IPS-15b (cell line): ENCODE results near the gene YBEY.

Source experiments
- H3K27me3 ChIP-seq: one replicate; pipeline ENCODE4 v1.6.1; 2013; ENCODE audit warnings: low read length; ENCODE audit not compliant: control insufficient read depth, insufficient read depth
- H3K36me3 ChIP-seq: one replicate; pipeline ENCODE4 v1.6.1; 2013; ENCODE audit warnings: low read length; ENCODE audit not compliant: control insufficient read depth, insufficient read depth
- H3K4me1 ChIP-seq: one replicate; pipeline ENCODE4 v1.6.1; 2013; ENCODE audit warnings: mild to moderate bottlenecking, low read length; ENCODE audit not compliant: control insufficient read depth, insufficient read depth
- H3K4me3 ChIP-seq: one replicate; pipeline ENCODE4 v1.5.1; 2013; ENCODE audit warnings: low read depth, low read length
- H3K9ac ChIP-seq: one replicate; pipeline ENCODE4 v1.6.1; 2013; ENCODE audit warnings: low read depth, mild to moderate bottlenecking, low read length
- H3K9me3 ChIP-seq: one replicate; pipeline ENCODE4 v1.6.1; 2013; ENCODE audit warnings: mild to moderate bottlenecking, low read length; ENCODE audit not compliant: control insufficient read depth, insufficient read depth

YBEY gene

DNA sequence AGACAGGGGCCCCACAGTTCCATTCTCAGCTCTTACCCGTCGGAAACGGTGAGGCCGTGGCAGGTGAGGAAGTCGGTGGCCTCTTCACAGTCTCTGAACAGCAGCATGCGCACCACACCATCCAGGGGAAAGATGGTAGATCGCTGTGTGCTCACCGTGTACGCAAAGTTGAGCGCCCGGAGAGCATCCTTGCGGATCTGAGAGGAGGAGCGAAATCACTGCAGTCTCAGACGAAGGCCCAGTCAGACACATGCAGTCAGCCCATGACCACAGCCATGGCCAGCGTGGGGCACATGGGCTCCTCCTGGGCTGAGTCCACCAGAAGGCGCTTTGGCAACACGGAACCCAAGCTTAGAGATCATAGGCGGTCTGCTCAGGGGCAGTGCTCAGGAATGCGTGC, 19.2 kb upstream of the YBEY start:
- Histone ChIP-seq H3K4me1 (no peaks in the 10 kb centered on the region), H3K4me3 (no peak overlapping the region), H3K9ac (no peak overlapping the region), H3K27me3 (no peaks in the 10 kb centered on the region), H3K36me3 (peaks cover 53% of the 10 kb centered on the region), H3K9me3 (no peaks in the 10 kb centered on the region)

DNA sequence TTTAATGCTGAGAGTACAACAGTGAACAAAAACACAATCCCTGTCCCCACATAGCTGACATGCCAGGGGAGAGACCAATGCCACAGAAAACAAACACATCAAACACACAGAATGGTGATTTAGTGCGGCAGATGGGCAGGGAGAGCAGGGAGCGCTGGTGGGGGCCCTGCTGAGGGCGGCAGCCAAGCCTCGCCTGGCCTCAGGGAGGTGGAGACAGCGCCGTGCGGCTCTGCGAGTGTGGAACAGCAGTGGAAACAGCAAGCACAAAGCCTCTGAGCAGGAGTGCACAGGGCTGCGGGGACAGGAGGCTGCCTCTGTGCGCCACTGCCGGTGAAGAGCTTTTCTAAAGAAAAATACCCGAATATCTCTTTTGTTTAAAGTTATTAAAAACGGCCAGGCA, 17.8 kb upstream of the YBEY start:
- H3K27me3 ChIP-seq: no peaks in the 10 kb centered on the region
- H3K4me3 ChIP-seq: no peak overlapping the region
- no peaks in the 10 kb centered on the region for H3K9me3 ChIP-seq
- H3K36me3 ChIP-seq: peaks cover 65% of the 10 kb centered on the region
- H3K9ac ChIP-seq: no peak overlapping the region
- no peaks in the 10 kb centered on the region for H3K4me1 ChIP-seq

DNA sequence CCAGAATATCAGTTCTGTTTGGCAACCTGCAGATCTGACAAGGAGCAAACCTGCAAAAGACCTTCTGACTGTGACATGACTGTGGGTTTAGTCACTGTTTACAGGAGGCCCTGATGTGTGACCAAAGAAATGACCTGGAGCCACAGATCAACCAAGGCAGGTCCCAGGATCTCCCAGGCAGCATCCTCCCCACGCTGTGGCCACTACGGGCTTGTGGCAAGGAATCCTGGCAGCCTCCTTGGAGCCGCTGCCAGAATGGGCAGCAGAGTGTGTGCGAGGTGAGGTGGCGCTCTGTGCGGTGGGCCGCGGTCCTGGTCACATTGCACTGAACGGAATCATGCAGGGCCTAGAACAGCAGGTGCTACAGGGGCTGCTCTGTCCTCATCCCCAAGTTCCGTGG, 16.7 kb upstream of the YBEY start:
- no peaks in the 10 kb centered on the region for H3K9me3 ChIP-seq
- H3K9ac ChIP-seq: no peak overlapping the region
- no peaks in the 10 kb centered on the region for H3K4me1 ChIP-seq
- H3K27me3 ChIP-seq: no peaks in the 10 kb centered on the region
- H3K4me3 ChIP-seq: no peak overlapping the region
- peaks cover 66% of the 10 kb centered on the region for H3K36me3 ChIP-seq

DNA sequence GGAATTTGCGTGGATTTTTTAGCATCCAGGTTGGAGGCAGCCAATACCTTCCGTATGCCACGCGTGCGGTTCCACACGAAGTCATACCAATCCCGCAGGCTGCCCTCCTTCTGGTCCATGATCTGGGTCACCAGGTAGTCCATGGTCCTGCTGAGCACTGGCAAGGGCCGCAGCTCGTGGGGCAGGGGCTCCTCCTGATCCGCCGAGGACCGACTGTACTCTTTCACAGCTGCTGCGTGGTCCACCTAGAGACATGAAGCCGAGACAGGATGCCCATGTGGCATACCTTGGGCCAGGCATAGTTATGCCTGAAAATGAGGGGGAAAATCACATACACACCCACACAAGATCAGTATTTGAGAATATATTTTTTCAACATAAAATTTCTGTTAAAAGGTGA, 12.8 kb upstream of the YBEY start:
- Histone ChIP-seq H3K4me3 (no peak overlapping the region), H3K36me3 (peaks cover 61% of the 10 kb centered on the region), H3K4me1 (no peaks in the 10 kb centered on the region), H3K27me3 (no peaks in the 10 kb centered on the region), H3K9ac (no peak overlapping the region), H3K9me3 (no peaks in the 10 kb centered on the region)

DNA sequence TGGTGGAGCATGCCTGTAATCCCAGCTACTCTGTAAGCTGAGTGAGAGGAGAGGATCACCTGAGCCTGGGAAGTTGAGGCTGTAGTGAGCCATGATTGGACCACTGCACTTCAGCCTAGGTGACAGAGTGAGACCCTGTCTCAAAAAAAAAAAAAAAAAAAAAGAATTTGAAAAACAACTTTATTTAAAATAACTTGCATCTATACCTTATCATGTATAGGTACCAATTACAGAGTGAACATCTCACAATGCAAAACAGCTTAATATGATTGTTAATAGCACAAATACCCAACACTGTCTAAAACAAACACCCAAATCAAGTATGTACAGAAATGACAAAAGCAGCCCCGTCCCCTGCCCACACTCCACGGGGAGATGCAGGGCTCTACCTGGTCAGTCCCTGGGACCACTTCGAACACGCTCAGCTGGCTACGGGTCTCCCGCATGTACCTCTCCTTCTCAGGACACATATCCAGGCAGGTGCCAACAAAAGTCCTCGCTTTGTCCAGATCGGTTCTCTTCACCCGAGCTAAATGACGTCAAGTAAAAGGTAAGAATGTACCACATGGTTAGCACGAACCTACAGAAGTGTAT, 11.2 kb upstream of the YBEY start:
- no peaks in the 10 kb centered on the region for H3K4me1 ChIP-seq
- no peak overlapping the region for H3K9ac ChIP-seq
- peaks cover 61% of the 10 kb centered on the region for H3K36me3 ChIP-seq
- H3K4me3 ChIP-seq: no peak overlapping the region
- no peaks in the 10 kb centered on the region for H3K9me3 ChIP-seq
- H3K27me3 ChIP-seq: no peaks in the 10 kb centered on the region

DNA sequence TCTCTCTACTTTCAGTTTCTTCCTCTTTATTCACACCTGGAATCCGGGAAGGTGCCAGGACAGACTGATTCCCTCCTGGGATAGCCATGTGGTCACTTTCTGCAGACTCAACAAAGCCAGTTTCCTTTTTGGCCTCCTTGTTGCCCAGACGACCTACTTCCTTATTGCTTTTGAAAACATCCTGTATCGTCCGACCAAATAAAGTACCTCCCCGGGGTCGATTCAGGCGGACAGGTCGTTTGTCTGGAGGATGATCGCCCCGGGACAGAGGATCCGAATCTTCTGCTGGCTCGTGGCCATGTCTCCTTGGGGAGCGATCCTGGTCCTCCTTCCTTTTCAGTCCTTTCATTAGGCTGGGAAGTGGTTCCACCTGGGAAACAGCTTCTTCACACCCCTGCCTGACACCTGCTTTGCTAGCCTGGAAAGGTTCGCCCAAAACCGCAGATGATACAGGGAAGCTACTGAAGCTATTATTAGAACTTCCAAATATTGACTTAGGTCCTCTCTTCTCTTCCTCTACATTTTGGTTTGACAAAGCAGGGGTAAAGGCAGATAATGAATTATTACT, 2.0 kb upstream of the YBEY start:
- Histone ChIP-seq H3K36me3 (peaks cover 13% of the 10 kb centered on the region), H3K4me3 (no peak overlapping the region), H3K9ac (no peak overlapping the region), H3K27me3 (no peaks in the 10 kb centered on the region), H3K4me1 (peaks cover 8% of the 10 kb centered on the region), H3K9me3 (no peaks in the 10 kb centered on the region)

DNA sequence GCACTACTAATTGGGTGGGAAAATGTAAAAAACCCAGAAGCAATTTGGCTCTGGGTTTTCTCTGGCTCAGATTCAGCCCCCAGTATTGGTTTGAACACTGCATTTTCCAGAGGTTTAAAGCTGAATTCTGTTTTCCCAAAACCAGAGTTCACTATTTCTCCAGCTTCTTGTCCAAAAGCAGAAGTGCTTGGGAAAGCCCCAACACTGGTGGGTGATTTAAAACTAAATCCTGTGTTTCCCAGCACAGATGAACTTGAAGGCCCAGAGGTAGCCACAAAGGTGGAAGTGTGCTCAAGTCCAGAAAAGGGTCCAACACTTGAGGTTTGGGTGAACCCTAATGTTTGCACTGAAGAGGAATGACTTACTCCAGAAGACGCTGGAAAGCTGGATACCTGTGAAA, 1.4 kb upstream of the YBEY start:
- no peaks in the 10 kb centered on the region for H3K9me3 ChIP-seq
- H3K9ac ChIP-seq: no peak overlapping the region
- peaks cover 9% of the 10 kb centered on the region for H3K36me3 ChIP-seq
- peak overlapping the region; percentile 66 for H3K4me3 ChIP-seq
- H3K27me3 ChIP-seq: no peaks in the 10 kb centered on the region
- peaks cover 8% of the 10 kb centered on the region for H3K4me1 ChIP-seq

DNA sequence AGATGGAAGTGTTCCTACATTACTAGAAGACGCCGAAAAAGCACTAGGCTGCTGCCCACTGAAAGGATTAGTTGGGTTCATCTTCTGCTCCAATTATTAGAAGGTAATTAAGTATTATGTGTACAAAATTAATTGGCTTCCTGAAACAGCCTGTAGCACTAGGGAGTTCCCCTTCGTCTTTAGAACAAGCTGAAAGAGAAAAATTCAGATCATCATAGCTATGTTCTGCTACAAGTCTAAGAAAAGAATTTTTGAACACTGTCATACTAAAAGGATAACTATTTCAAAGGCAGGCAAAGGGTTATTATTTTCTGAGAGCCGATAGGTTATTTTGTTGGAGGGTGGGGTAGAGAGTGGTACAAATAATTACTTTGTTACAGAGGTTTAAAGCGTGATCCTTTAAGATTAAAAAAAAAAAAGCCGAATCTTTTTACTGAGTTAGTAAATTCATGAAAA, 908 bp upstream of the YBEY start, which contains the start of gene MCM3AP:
TSS of gene MCM3AP (minus strand) at position 406 of the 456 bp plus-strand sequence. CDS start at position 81, 325 bp downstream.
- peak within 1 kb of the TSS; percentile 66 for H3K4me3 ChIP-seq
- no peaks in the 10 kb centered on the region for H3K9me3 ChIP-seq
- H3K27me3 ChIP-seq: no peaks in the 10 kb centered on the region
- H3K36me3 ChIP-seq: peaks cover 4% of the 10 kb centered on the region
- peak within 1 kb of the TSS; percentile 81 for H3K9ac ChIP-seq
- H3K4me1 ChIP-seq: peaks cover 8% of the 10 kb centered on the region

DNA sequence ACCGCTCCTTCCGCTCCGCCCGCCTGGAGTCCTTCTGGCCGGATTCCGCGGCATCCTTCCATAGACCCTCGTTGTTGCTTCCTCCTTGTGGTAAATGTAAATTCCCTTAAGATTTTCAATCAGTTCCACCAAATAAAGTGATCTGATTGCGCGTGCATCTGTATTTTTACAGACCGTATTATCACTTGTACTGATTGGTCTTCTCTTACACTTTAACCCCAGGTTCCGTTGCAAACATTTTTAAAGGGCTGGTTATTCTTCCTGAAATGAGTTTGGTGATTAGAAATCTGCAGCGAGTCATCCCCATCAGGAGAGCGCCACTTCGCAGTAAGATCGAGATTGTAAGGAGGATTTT, 483 bp downstream of the YBEY start:
- Histone ChIP-seq H3K36me3 (peaks cover 4% of the 10 kb centered on the region), H3K9me3 (no peaks in the 10 kb centered on the region), H3K4me1 (peaks cover 8% of the 10 kb centered on the region), H3K27me3 (no peaks in the 10 kb centered on the region), H3K9ac (peak overlapping the region; percentile 27), H3K4me3 (peak overlapping the region; percentile 66)

DNA sequence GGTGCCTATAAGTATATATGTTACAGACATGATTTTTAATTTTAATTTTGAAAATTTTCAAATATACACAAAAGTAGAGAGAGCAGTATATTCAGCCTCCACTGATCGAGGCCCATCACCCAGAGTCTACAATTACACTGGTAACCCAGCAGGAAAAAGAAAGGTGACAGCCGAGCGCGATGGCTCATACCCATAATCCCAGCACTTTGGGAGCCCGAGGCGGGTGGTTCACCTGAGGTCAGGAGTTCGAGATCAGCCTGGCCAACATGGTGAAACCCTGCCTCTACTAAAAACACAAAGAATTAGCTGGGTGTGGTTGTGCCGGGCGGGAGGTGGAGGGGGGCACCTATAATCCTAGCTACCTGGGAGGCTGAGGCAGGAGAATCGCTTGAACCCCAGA, 1.4 kb downstream of the YBEY start:
- H3K4me3 ChIP-seq: no peak overlapping the region
- H3K9ac ChIP-seq: no peak overlapping the region
- no peaks in the 10 kb centered on the region for H3K9me3 ChIP-seq

DNA sequence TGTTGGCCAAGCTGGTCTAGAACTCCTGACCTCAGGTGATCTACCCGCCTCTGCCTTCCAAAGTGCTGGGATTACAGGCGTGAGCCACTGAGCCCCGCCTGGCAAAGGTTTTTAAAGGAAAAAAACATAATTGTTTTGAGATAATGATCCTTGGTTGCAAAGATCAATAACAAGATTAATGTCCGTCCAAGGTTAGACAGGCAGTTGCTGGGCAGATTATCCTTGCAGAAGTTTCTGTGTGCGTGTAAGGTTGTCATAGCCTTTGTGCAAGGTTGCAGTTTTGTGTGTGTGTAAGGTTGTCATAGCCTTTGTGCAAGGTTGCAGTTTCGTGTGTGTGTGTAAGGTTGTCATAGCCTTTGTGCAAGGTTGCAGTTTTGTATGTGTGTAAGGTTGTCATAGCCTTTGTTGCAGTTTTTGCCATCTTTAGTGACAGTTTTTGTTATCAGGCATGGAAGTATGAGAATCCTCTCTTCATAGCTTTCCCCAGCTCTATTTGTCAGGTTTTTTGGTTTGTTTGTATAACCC, 3.6 kb downstream of the YBEY start:
- H3K36me3 ChIP-seq: no peaks in the 10 kb centered on the region
- H3K9ac ChIP-seq: no peak overlapping the region
- no peaks in the 10 kb centered on the region for H3K9me3 ChIP-seq
- peaks cover 3% of the 10 kb centered on the region for H3K4me1 ChIP-seq
- H3K4me3 ChIP-seq: no peak overlapping the region
- H3K27me3 ChIP-seq: no peaks in the 10 kb centered on the region

More for the DNA sequence above, 1.4 kb downstream of the YBEY start:
- Histone ChIP-seq H3K36me3 (peaks cover 4% of the 10 kb centered on the region), H3K4me1 (peaks cover 8% of the 10 kb centered on the region), H3K27me3 (no peaks in the 10 kb centered on the region)

DNA sequence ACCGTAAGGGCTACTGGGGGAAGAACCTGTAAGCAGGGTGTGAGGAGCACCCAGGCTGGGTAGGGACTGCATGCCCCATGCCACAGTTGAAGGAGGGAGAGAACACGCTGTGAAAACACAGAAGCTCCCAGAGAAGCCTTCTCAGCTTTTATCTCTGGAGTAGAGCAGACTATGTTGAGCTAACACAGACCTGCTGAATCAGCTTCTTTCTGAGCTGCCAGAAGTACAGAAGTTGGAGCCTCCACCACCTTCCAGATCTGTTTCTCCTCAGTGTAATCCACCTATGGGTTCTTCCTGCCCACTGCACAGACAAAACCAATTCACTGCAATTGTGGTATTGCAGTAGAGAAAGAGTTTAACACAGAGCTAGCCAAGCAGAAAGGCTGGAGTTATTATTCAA, 5.4 kb downstream of the YBEY start:
- no peak overlapping the region for H3K4me3 ChIP-seq
- H3K36me3 ChIP-seq: no peaks in the 10 kb centered on the region
- H3K27me3 ChIP-seq: no peaks in the 10 kb centered on the region
- H3K4me1 ChIP-seq: peaks cover 6% of the 10 kb centered on the region
- H3K9ac ChIP-seq: no peak overlapping the region
- no peaks in the 10 kb centered on the region for H3K9me3 ChIP-seq
